ENCODE measurements around the gene RRBP1. TPM values are rescaled to one million over a fixed set of nuclear protein-coding genes. Genes with fewer than 3 reads are reported as not detected.

Gene RRBP1
- total RNA-seq, 1 donor from 2014 or later = 46.7 TPM

GRCh38 chr20:17657898-17658647 lies 24.0 kb downstream of the RRBP1 start:
- Mint-ChIP-seq H3K4me3 (no peak overlapping the region), H3K36me3 (ENCODE audit: low read depth) (peaks cover 30% of the 10 kb centered on the region), H3K4me1 (peaks cover 12% of the 10 kb centered on the region), H3K9me3 (peaks cover 4% of the 10 kb centered on the region), H3K27ac (ENCODE audit: unreplicated experiment) (no peak overlapping the region), H3K27me3 (ENCODE audit: low read depth) (no peaks in the 10 kb centered on the region)
- no peak for DNase-seq (ENCODE audit: low read depth, low spot score)
- no peak for TF ChIP-seq CTCF (conservative IDR thresholded peaks at IDR 0.05)

- DNase-seq (ENCODE audit: low read depth, low spot score) = no peak
- Mint-ChIP-seq H3K4me3 (no peak overlapping the region), H3K27me3 (ENCODE audit: low read depth) (no peaks in the 10 kb centered on the region), H3K27ac (ENCODE audit: unreplicated experiment) (no peak overlapping the region), H3K4me1 (peaks cover 12% of the 10 kb centered on the region), H3K9me3 (peaks cover 4% of the 10 kb centered on the region), H3K36me3 (ENCODE audit: low read depth) (peaks cover 30% of the 10 kb centered on the region)
- TF ChIP-seq CTCF (conservative IDR thresholded peaks at IDR 0.05) = no peak
Measured at GRCh38 chr20:17657079-17657825, 24.8 kb downstream of the RRBP1 start.

GRCh38 chr20:17655865-17656479 lies 26.1 kb downstream of the RRBP1 start:
- Mint-ChIP-seq H3K4me3 (no peak overlapping the region), H3K27me3 (ENCODE audit: low read depth) (no peaks in the 10 kb centered on the region), H3K9me3 (peaks cover 4% of the 10 kb centered on the region), H3K36me3 (ENCODE audit: low read depth) (peaks cover 30% of the 10 kb centered on the region), H3K27ac (ENCODE audit: unreplicated experiment) (no peak overlapping the region), H3K4me1 (peaks cover 12% of the 10 kb centered on the region)
- no peak for TF ChIP-seq CTCF (conservative IDR thresholded peaks at IDR 0.05)
- DNase-seq (ENCODE audit: low read depth, low spot score) = no peak

GRCh38 chr20:17655286-17655651 lies 26.8 kb downstream of the RRBP1 start:
- Mint-ChIP-seq H3K9me3 (peaks cover 2% of the 10 kb centered on the region), H3K4me1 (peaks cover 12% of the 10 kb centered on the region), H3K36me3 (ENCODE audit: low read depth) (peaks cover 25% of the 10 kb centered on the region), H3K4me3 (no peak overlapping the region), H3K27ac (ENCODE audit: unreplicated experiment) (peak overlapping the region; percentile 48), H3K27me3 (ENCODE audit: low read depth) (no peaks in the 10 kb centered on the region)
- TF ChIP-seq CTCF (conservative IDR thresholded peaks at IDR 0.05) = peak; percentile 34
- no peak for DNase-seq (ENCODE audit: low read depth, low spot score)

GRCh38 chr20:17654649-17655285 lies 27.3 kb downstream of the RRBP1 start:
- H3K36me3 Mint-ChIP-seq (ENCODE audit: low read depth) = peaks cover 20% of the 10 kb centered on the region
- TF ChIP-seq CTCF (conservative IDR thresholded peaks at IDR 0.05) = peak; percentile 75
- peaks cover 14% of the 10 kb centered on the region for H3K4me1 Mint-ChIP-seq
- no peak overlapping the region for H3K4me3 Mint-ChIP-seq
- no peak overlapping the region for H3K27ac Mint-ChIP-seq (ENCODE audit: unreplicated experiment)
- DNase-seq (ENCODE audit: low read depth, low spot score) = peak; percentile 54
- no peaks in the 10 kb centered on the region for H3K27me3 Mint-ChIP-seq (ENCODE audit: low read depth)
- no peaks in the 10 kb centered on the region for H3K9me3 Mint-ChIP-seq

All from neural crest cell (in vitro differentiated cells).